ENCODE results near the gene CHURC1.

DNA sequence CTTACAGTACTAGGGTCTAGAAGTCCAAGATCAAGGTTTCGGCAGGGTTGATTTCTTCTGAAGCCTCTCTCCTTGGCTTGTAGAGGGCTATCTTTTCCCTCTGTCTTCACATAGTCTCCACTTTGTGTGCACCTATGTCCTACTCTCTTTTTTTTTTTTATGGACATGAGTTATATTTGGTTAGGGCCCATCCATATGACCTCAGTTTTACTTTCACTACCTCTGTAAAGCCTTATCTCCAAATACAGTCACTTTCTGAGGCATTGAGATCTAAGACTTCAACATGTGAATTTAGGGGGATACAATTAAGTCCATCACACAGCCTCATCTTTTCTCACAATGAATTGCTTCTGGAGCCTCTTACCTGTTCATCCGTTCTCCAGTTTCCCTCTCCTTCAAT, 28.7 kb upstream of the CHURC1 start:
- TF ChIP-seq, protein P1, sequence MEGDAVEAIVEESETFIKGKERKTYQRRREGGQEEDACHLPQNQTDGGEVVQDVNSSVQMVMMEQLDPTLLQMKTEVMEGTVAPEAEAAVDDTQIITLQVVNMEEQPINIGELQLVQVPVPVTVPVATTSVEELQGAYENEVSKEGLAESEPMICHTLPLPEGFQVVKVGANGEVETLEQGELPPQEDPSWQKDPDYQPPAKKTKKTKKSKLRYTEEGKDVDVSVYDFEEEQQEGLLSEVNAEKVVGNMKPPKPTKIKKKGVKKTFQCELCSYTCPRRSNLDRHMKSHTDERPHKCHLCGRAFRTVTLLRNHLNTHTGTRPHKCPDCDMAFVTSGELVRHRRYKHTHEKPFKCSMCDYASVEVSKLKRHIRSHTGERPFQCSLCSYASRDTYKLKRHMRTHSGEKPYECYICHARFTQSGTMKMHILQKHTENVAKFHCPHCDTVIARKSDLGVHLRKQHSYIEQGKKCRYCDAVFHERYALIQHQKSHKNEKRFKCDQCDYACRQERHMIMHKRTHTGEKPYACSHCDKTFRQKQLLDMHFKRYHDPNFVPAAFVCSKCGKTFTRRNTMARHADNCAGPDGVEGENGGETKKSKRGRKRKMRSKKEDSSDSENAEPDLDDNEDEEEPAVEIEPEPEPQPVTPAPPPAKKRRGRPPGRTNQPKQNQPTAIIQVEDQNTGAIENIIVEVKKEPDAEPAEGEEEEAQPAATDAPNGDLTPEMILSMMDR (IDR thresholded peaks at IDR 0.05; ENCODE audit: low read depth, low read length, missing input control) = no peak
- TF ChIP-seq NR2F2 (IDR thresholded peaks at IDR 0.05) (no peak), TAF1 (conservative IDR thresholded peaks at IDR 0.05) (no peak), RXRA (IDR thresholded peaks at IDR 0.05) (no peak), SP1 (IDR thresholded peaks at IDR 0.05) (no peak), GABPA (IDR thresholded peaks at IDR 0.05 in 1 of 2, conservative IDR thresholded peaks at IDR 0.05 in 1 of 2) (no peak)
